WTC11 (cell line): Measurements from ENCODE around the gene GALNT15.

ENCODE experiments used
- CTCF ChIP-seq: fragments of 200-600 bp; IDR thresholded peaks from 2 replicates; pipeline ENCODE4 v1.8.0; 2022; ENCODE audit warnings: antibody characterized with exemption
- ZNF219 ChIP-seq: sonication (generic); formaldehyde crosslinking; IDR thresholded peaks from 2 replicates; pipeline ENCODE4 v1.8.0; 2023; ENCODE audit warnings: missing genetic modification reagents, mild to moderate bottlenecking, borderline replicate concordance

- TF ChIP-seq ZNF219 (CRISPR knock-in tag) (no peak), CTCF (no peak)
Observed at GRCh38 chr3:16190704-16191103, 16.2 kb downstream of the GALNT15 start.
